HG03039 (cell line): ENCODE results near the gene LMOD2.
A peak's percentile ranks its signal among the peaks of the same experiment; 100 is the strongest.
"Not testable (repeated sequence)": the region's sequence is repeated elsewhere in the genome, so short reads cannot be mapped to it uniquely, and the experiment has no call there.

ENCODE experiments used
- ATAC-seq: cut with Tn5 transposase; IDR thresholded peaks from one replicate; pipeline ENCODE4 v1.9.1; 2021; ENCODE audit warnings: mild to moderate bottlenecking, moderate library complexity; ENCODE audit not compliant: unreplicated experiment

The LMOD2 gene

GRCh38 chr7:123655614-123656013 is at the start of gene LMOD2:
LMOD2 (plus strand) TSS chr7:123655866; CDS start chr7:123655964, 98 bp downstream.
- no peak for ATAC-seq

GRCh38 chr7:123607423-123607975 is 48.2 kb upstream of the LMOD2 start:
- no peak for ATAC-seq

- ATAC-seq: no peak
Measured at GRCh38 chr7:123608991-123609882, 46.4 kb upstream of the LMOD2 start.

- ATAC-seq: no peak
Measured at GRCh38 chr7:123609883-123610239, 45.8 kb upstream of the LMOD2 start.

- ATAC-seq: no peak
Measured at GRCh38 chr7:123612024-123612423, 43.6 kb upstream of the LMOD2 start.

GRCh38 chr7:123615344-123615743 is 40.3 kb upstream of the LMOD2 start:
- no peak for ATAC-seq

- ATAC-seq: no peak
Measured at GRCh38 chr7:123616223-123616622, 39.4 kb upstream of the LMOD2 start.

- ATAC-seq: no peak
Measured at GRCh38 chr7:123621707-123622106, 34.0 kb upstream of the LMOD2 start.

- no peak for ATAC-seq
Measured at GRCh38 chr7:123622660-123623386, 32.8 kb upstream of the LMOD2 start.

GRCh38 chr7:123624527-123625183 is 31.0 kb upstream of the LMOD2 start:
- peak; percentile 93 for ATAC-seq

- ATAC-seq: no peak
Measured at GRCh38 chr7:123625254-123625653, 30.4 kb upstream of the LMOD2 start.

GRCh38 chr7:123627851-123628250 is 27.8 kb upstream of the LMOD2 start:
- ATAC-seq: no peak

GRCh38 chr7:123628829-123629228 is 26.8 kb upstream of the LMOD2 start:
- ATAC-seq: no peak

GRCh38 chr7:123629281-123629680 is 26.4 kb upstream of the LMOD2 start:
- ATAC-seq: no peak

- ATAC-seq: no peak
Measured at GRCh38 chr7:123632808-123633207, 22.9 kb upstream of the LMOD2 start.

- no peak for ATAC-seq
Measured at GRCh38 chr7:123633553-123633952, 22.1 kb upstream of the LMOD2 start.

GRCh38 chr7:123634011-123634573 is 21.6 kb upstream of the LMOD2 start:
- ATAC-seq: not testable (repeated sequence)

GRCh38 chr7:123635551-123636359 is 19.9 kb upstream of the LMOD2 start:
- ATAC-seq: no peak

- ATAC-seq: no peak
Measured at GRCh38 chr7:123637203-123637602, 18.5 kb upstream of the LMOD2 start.

- ATAC-seq: no peak
Measured at GRCh38 chr7:123637878-123638277, 17.8 kb upstream of the LMOD2 start.
